Calu3 (cell line): Measurements from ENCODE around the gene NME1. TPM values are rescaled to one million over a fixed set of nuclear protein-coding genes. Genes with fewer than 3 reads are reported as not detected.

Experiments used
- BruUV-seq: library from RNA; stranded (reverse); fragments of 400-500 nt; replicated peaks from 2 replicates; lab custom pipeline; 2021; lab: Mats Ljungman, UMichigan
- CTCF ChIA-PET: fragments of 300-600 bp; sonication (Branson Sonifier 250); formaldehyde crosslinking; loops from one replicate; lab custom pipeline; 2022; ENCODE audit warnings: antibody characterized with exemption; lab: Charles Lee
- DNase-seq: peaks from one replicate; pipeline ENCODE4 v3.0.0; 2022
- H3K27ac Mint-ChIP-seq: one replicate; pipeline ENCODE4 v1.8.0; 2022; ENCODE audit warnings: mixed read lengths; ENCODE audit not compliant: unreplicated experiment
- H3K27me3 Mint-ChIP-seq: one replicate; pipeline ENCODE4 v1.8.0; 2022; ENCODE audit warnings: mixed read lengths; ENCODE audit not compliant: unreplicated experiment
- H3K36me3 Mint-ChIP-seq: one replicate; pipeline ENCODE4 v1.8.0; 2022; ENCODE audit warnings: mild to moderate bottlenecking, moderate library complexity, mixed read lengths; ENCODE audit not compliant: insufficient read depth, unreplicated experiment
- H3K4me1 Mint-ChIP-seq: one replicate; pipeline ENCODE4 v1.8.0; 2022; ENCODE audit warnings: mild to moderate bottlenecking, low read depth, mixed read lengths; ENCODE audit not compliant: unreplicated experiment
- H3K4me3 Mint-ChIP-seq: one replicate; pipeline ENCODE4 v1.8.0; 2022; ENCODE audit warnings: mild to moderate bottlenecking, low read depth, moderate library complexity, mixed read lengths; ENCODE audit not compliant: unreplicated experiment
- H3K9me3 Mint-ChIP-seq: one replicate; pipeline ENCODE4 v1.8.0; 2022; ENCODE audit warnings: low read depth, mixed read lengths; ENCODE audit not compliant: unreplicated experiment
- intact Hi-C: fragments of 100-400 bp; cut with micrococcal nuclease; formaldehyde crosslinking; loops from one replicate; pipeline ENCODE4 v1.10.0; 2022; ENCODE audit not compliant: unreplicated experiment
- total RNA-seq: library from RNA; stranded (reverse); gene quantifications from 2 replicates; pipeline ENCODE4 v1.2.3, GENCODE V29; 2022
- TF ChIP-seq, protein P1 (sequence below): fragments of 200-600 bp; IDR thresholded peaks from one replicate; pipeline ENCODE4 v1.8.0; 2022; ENCODE audit warnings: antibody characterized with exemption; ENCODE audit not compliant: unreplicated experiment

Gene NME1
- total RNA-seq, 1 experiment from 2014 or later, result 351 TPM

DNA sequence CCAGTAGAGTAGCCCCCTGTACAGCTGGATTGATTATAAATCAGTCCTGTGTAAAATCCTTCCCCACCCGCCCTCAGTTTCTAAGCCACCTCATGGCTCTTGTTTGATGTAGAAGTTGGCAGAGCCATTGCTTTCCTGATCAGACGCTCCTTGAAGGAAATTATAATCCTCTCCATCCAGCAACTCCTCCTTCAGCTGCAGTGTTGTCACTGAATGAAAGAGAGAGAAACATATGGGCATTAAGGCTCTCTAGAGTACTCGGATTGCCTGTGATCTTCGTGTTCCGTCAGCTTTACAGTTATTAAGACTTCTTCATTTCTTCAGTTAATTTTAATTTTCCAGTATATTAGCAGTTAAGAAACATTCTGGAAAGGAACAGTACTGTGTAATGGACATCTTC is 27.1 kb downstream of the NME1 start:
- CTCF ChIA-PET, result interaction anchor here (0.7 kb wide), 1 partner anchor 509 kb away, joined by 3 read pairs; no protein-coding TSS in a partner anchor
- TF ChIP-seq, protein P1, sequence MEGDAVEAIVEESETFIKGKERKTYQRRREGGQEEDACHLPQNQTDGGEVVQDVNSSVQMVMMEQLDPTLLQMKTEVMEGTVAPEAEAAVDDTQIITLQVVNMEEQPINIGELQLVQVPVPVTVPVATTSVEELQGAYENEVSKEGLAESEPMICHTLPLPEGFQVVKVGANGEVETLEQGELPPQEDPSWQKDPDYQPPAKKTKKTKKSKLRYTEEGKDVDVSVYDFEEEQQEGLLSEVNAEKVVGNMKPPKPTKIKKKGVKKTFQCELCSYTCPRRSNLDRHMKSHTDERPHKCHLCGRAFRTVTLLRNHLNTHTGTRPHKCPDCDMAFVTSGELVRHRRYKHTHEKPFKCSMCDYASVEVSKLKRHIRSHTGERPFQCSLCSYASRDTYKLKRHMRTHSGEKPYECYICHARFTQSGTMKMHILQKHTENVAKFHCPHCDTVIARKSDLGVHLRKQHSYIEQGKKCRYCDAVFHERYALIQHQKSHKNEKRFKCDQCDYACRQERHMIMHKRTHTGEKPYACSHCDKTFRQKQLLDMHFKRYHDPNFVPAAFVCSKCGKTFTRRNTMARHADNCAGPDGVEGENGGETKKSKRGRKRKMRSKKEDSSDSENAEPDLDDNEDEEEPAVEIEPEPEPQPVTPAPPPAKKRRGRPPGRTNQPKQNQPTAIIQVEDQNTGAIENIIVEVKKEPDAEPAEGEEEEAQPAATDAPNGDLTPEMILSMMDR, result no peak
- DNase-seq, result no peak
- Mint-ChIP-seq H3K4me1 (no peaks in the 10 kb centered on the region), H3K27ac (no peak overlapping the region), H3K36me3 (peaks cover 54% of the 10 kb centered on the region), H3K4me3 (no peak overlapping the region), H3K9me3 (no peaks in the 10 kb centered on the region), H3K27me3 (no peaks in the 10 kb centered on the region)
- intact Hi-C loops, result no loop called here
- BruUV-seq, result no TSS peak

DNA sequence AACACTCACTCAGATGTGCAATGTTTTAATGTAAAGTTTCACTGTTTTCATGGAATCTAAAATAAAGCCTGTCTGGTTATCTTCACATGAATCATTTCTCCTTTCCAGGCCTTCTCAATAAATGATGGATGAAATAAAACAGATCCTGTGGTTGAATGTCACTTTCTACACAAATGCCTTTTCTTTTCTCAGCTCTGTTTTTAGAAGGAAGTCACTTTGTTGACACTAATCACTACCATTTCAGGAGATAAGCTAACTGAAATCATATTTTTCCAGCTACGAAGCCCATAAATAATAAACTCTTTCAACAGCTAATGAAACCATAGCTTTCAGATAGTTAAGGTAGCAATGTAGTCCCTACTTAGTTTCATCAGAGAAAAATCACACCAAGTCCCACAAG is 30.8 kb downstream of the NME1 start:
- no peak overlapping the region for H3K27ac Mint-ChIP-seq
- TF ChIP-seq, protein P1, result no peak
- intact Hi-C loops, result no loop called here
- no peaks in the 10 kb centered on the region for H3K4me1 Mint-ChIP-seq
- CTCF ChIA-PET, result no interaction called here
- H3K9me3 Mint-ChIP-seq, result no peaks in the 10 kb centered on the region
- DNase-seq, result no peak
- no peak overlapping the region for H3K4me3 Mint-ChIP-seq
- BruUV-seq, result no TSS peak
- no peaks in the 10 kb centered on the region for H3K27me3 Mint-ChIP-seq
- peaks cover 65% of the 10 kb centered on the region for H3K36me3 Mint-ChIP-seq

DNA sequence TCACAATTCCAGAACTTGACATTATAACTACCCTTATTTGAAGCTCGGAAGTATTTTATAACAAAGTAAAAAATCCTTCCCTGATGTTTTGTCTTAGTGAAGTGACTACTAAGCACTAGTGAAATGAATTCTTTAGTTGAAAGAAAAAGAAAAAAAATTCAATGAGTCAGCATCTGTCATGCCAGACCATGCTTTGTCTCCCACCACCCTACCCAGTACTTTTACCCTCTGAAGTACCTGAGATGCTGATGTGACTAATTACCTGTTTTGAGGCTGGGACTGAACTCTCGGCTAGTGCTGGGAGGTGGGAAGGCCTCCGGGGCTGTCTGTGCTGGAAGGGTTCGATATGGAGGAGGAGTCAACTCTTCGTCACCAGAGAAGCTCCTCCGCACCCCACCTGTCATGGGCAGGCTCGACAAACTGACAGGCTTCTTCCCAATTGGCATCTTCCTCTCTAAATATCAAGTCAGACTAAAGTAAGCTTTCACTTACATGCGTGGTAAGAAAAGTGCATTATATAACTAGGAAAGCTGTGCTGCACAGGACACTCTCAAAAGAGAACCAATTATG is 32.5 kb downstream of the NME1 start:
- H3K36me3 Mint-ChIP-seq, result peaks cover 64% of the 10 kb centered on the region
- H3K4me1 Mint-ChIP-seq, result no peaks in the 10 kb centered on the region
- CTCF ChIA-PET, result interaction anchor here (0.7 kb wide), 1 partner anchor 819 kb away, joined by 3 read pairs; no protein-coding TSS in a partner anchor
- H3K9me3 Mint-ChIP-seq, result no peaks in the 10 kb centered on the region
- BruUV-seq, result no TSS peak
- intact Hi-C loops, result no loop called here
- H3K27me3 Mint-ChIP-seq, result no peaks in the 10 kb centered on the region
- H3K4me3 Mint-ChIP-seq, result no peak overlapping the region
- no peak overlapping the region for H3K27ac Mint-ChIP-seq
- no peak for DNase-seq
- TF ChIP-seq, protein P1, result no peak

DNA sequence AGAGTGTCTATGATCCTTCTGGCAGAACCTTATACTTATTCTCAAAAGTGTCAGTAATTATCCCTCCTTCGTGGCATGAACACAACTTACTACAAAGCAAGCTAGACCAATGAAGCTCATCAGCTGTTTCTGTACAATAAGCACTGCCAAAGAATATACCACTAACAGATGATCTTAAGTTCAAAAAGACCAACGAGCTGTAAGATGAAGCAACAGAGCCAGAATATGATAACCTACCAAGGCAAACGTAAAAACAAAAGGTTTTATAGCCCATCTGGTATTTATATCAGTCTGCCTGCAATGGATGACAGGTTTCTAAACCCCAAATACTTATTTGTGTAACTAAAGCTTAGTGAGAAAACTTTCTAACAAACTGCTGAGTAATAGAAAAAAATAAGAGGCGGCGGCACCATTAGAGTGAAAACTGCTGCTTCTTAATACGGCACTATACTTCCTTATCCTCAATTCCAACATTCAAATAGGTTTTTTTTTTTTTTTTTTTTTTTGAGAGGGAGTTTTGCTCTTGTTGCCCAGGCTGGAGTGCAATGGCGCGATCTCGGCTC is 35.0 kb downstream of the NME1 start:
- no peak overlapping the region for H3K4me3 Mint-ChIP-seq
- H3K27ac Mint-ChIP-seq, result no peak overlapping the region
- CTCF ChIA-PET, result interaction anchor here (0.5 to 0.7 kb wide), 2 partner anchors 109 to 117 kb away, joined by 3 read pairs; no protein-coding TSS in a partner anchor
- TF ChIP-seq, protein P1, result no peak
- intact Hi-C loops, result no loop called here
- no peaks in the 10 kb centered on the region for H3K4me1 Mint-ChIP-seq
- no peak for DNase-seq
- H3K9me3 Mint-ChIP-seq, result no peaks in the 10 kb centered on the region
- H3K36me3 Mint-ChIP-seq, result peaks cover 65% of the 10 kb centered on the region
- no peaks in the 10 kb centered on the region for H3K27me3 Mint-ChIP-seq
- BruUV-seq, result no TSS peak
